ENCODE data around the gene PCDHGA4.

The PCDHGA4 gene

GRCh38 chr5:141388661-141389060 is 33.8 kb downstream of the PCDHGA4 start:
- H3K27ac ChIP-seq (ENCODE audit: low read depth, low read length, poor library complexity, severe bottlenecking) = no peak overlapping the region
- no peaks in the 10 kb centered on the region for H3K27me3 ChIP-seq (ENCODE audit: insufficient read depth, low read length)
- H3K4me2 ChIP-seq (ENCODE audit: low read length) = no peak overlapping the region
- H3K36me3 ChIP-seq (ENCODE audit: insufficient read depth, low read length) = no peaks in the 10 kb centered on the region
- no peak overlapping the region for H3K4me3 ChIP-seq (ENCODE audit: low read depth, low read length, poor library complexity, severe bottlenecking)
- H3K9me3 ChIP-seq (ENCODE audit: low read length) = peaks cover 8% of the 10 kb centered on the region
- H3K4me1 ChIP-seq (ENCODE audit: insufficient read depth, low read length, severe bottlenecking) = no peaks in the 10 kb centered on the region
- no peak overlapping the region for H2AFZ ChIP-seq (ENCODE audit: low read length)
- H3K9ac ChIP-seq (ENCODE audit: low read length) = no peak overlapping the region
- no peaks in the 10 kb centered on the region for H3K9me2 ChIP-seq (ENCODE audit: low read depth, low read length)
- H4K20me1 ChIP-seq (ENCODE audit: insufficient read depth, low read length) = no peaks in the 10 kb centered on the region
- no peaks in the 10 kb centered on the region for H3F3A ChIP-seq (ENCODE audit: insufficient read depth, low read length)
- H3K79me2 ChIP-seq (ENCODE audit: insufficient read depth, low read length) = no peaks in the 10 kb centered on the region
- TF ChIP-seq CTCF (IDR thresholded peaks at IDR 0.05; ENCODE audit: low read length) (no peak), EZH2 (IDR thresholded peaks at IDR 0.05; ENCODE audit: borderline replicate concordance, low read length) (no peak)

- no peak overlapping the region for H2AFZ ChIP-seq (ENCODE audit: low read length)
- H3K9me2 ChIP-seq (ENCODE audit: low read depth, low read length) = no peaks in the 10 kb centered on the region
- no peaks in the 10 kb centered on the region for H3F3A ChIP-seq (ENCODE audit: insufficient read depth, low read length)
- H3K4me1 ChIP-seq (ENCODE audit: insufficient read depth, low read length, severe bottlenecking) = no peaks in the 10 kb centered on the region
- no peak overlapping the region for H3K4me3 ChIP-seq (ENCODE audit: low read depth, low read length, poor library complexity, severe bottlenecking)
- no peak overlapping the region for H3K27ac ChIP-seq (ENCODE audit: low read depth, low read length, poor library complexity, severe bottlenecking)
- H3K36me3 ChIP-seq (ENCODE audit: insufficient read depth, low read length) = no peaks in the 10 kb centered on the region
- peaks cover 8% of the 10 kb centered on the region for H3K9me3 ChIP-seq (ENCODE audit: low read length)
- TF ChIP-seq EZH2 (IDR thresholded peaks at IDR 0.05; ENCODE audit: borderline replicate concordance, low read length) = no peak
- no peak for TF ChIP-seq CTCF (IDR thresholded peaks at IDR 0.05; ENCODE audit: low read length)
- no peak overlapping the region for H3K9ac ChIP-seq (ENCODE audit: low read length)
- H3K79me2 ChIP-seq (ENCODE audit: insufficient read depth, low read length) = no peaks in the 10 kb centered on the region
- H3K4me2 ChIP-seq (ENCODE audit: low read length) = no peak overlapping the region
- no peaks in the 10 kb centered on the region for H3K27me3 ChIP-seq (ENCODE audit: insufficient read depth, low read length)
- no peaks in the 10 kb centered on the region for H4K20me1 ChIP-seq (ENCODE audit: insufficient read depth, low read length)
Observed at GRCh38 chr5:141389153-141390042, 34.6 kb downstream of the PCDHGA4 start.

- Histone ChIP-seq H3K9me2 (ENCODE audit: low read depth, low read length) (no peaks in the 10 kb centered on the region), H4K20me1 (ENCODE audit: insufficient read depth, low read length) (no peaks in the 10 kb centered on the region), H3K4me2 (ENCODE audit: low read length) (no peak within 1 kb of the TSS), H3K9ac (ENCODE audit: low read length) (no peak within 1 kb of the TSS), H3K9me3 (ENCODE audit: low read length) (peaks cover 6% of the 10 kb centered on the region; the same call in 1 of the 2 replicates), H3K27ac (ENCODE audit: low read depth, low read length, poor library complexity, severe bottlenecking) (no peak within 1 kb of the TSS), H3K79me2 (ENCODE audit: insufficient read depth, low read length) (no peaks in the 10 kb centered on the region), H3K36me3 (ENCODE audit: insufficient read depth, low read length) (no peaks in the 10 kb centered on the region), H3F3A (ENCODE audit: insufficient read depth, low read length) (no peaks in the 10 kb centered on the region), H2AFZ (ENCODE audit: low read length) (no peak within 1 kb of the TSS), H3K4me1 (ENCODE audit: insufficient read depth, low read length, severe bottlenecking) (no peaks in the 10 kb centered on the region), H3K27me3 (ENCODE audit: insufficient read depth, low read length) (no peaks in the 10 kb centered on the region), H3K4me3 (ENCODE audit: low read depth, low read length, poor library complexity, severe bottlenecking) (no peak within 1 kb of the TSS)
- no peak for TF ChIP-seq EZH2 (IDR thresholded peaks at IDR 0.05; ENCODE audit: borderline replicate concordance, low read length)
- no peak for TF ChIP-seq CTCF (IDR thresholded peaks at IDR 0.05; ENCODE audit: low read length)
Observed at GRCh38 chr5:141392429-141393198, 37.8 kb downstream of the PCDHGA4 start, which contains the start of gene PCDHGA8. TSS of gene PCDHGA8 (plus strand) at chr5:141392633. CDS start at chr5:141392814, 181 bp downstream.

Data from OCI-LY1 (cell line).